ENCODE results near the gene TRIO.
A peak's percentile ranks its signal among the peaks of the same experiment; 100 is the strongest.

TRIO gene

DNA sequence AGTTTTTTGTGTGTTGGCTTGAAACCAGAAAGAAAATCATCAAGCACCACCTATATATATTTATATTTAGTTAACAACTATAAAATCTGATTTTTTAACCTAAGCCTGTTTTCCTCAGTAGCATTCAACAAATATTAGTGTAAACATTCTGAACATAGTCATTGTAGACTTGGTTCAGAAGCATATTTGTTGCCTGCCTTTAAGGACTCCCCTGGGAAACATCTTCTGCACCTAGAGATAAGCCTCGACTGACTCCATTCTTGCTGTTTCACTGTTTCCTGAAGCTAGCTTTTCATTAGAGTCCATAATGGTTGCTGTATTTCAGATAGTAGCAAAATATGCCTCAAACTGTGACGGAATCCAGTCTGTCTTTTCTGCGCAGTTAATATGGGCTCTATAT, 123.5 kb downstream of the TRIO start:
- H3K36me3 ChIP-seq (ENCODE audit: control insufficient read depth in 2 of 2, insufficient read depth in 1 of 2, low read length in 2 of 2) = peaks cover 0 to 4% of the 10 kb centered on the region in 2 experiments; a peak in 1 of 3 replicates
- H3K9me3 ChIP-seq (ENCODE audit: control insufficient read depth, insufficient read depth, low read depth, low read length) = no peaks in the 10 kb centered on the region
- POLR2A ChIA-PET = no interaction called here
- H3K27ac ChIP-seq (ENCODE audit: extremely low read depth, low read depth, low read length) = no peak overlapping the region
- peaks cover 73% of the 10 kb centered on the region for H3K4me1 ChIP-seq (ENCODE audit: control insufficient read depth, insufficient read depth, low read length)
- no peak overlapping the region for H3K4me3 ChIP-seq (ENCODE audit: low read depth, low read length)
- TF ChIP-seq REPIN1 (tag by site-specific recombination; IDR thresholded peaks at IDR 0.05; ENCODE audit: low read depth) (no peak), ZBTB11 (tag by site-specific recombination; conservative IDR thresholded peaks at IDR 0.05; ENCODE audit: low read depth) (0 out of 2 replicates have a peak, but pooled peaks have one; percentile 24), OSR2 (tag by site-specific recombination; IDR thresholded peaks at IDR 0.05) (peak; percentile 80), BCL11A (tag by site-specific recombination; IDR thresholded peaks at IDR 0.05; ENCODE audit: low read depth) (peak; percentile 42; the same call in 1 of the 2 replicates), IKZF3 (tag by site-specific recombination; IDR thresholded peaks at IDR 0.05) (0 out of 2 replicates have a peak, but pooled peaks have one; percentile 29), ZNF354C (tag by site-specific recombination; IDR thresholded peaks at IDR 0.05; ENCODE audit: borderline replicate concordance, low read depth) (no peak), ZSCAN30 (tag by site-specific recombination; IDR thresholded peaks at IDR 0.05) (0 out of 2 replicates have a peak, but pooled peaks have one; percentile 28)
- TF ChIP-seq, protein P1, sequence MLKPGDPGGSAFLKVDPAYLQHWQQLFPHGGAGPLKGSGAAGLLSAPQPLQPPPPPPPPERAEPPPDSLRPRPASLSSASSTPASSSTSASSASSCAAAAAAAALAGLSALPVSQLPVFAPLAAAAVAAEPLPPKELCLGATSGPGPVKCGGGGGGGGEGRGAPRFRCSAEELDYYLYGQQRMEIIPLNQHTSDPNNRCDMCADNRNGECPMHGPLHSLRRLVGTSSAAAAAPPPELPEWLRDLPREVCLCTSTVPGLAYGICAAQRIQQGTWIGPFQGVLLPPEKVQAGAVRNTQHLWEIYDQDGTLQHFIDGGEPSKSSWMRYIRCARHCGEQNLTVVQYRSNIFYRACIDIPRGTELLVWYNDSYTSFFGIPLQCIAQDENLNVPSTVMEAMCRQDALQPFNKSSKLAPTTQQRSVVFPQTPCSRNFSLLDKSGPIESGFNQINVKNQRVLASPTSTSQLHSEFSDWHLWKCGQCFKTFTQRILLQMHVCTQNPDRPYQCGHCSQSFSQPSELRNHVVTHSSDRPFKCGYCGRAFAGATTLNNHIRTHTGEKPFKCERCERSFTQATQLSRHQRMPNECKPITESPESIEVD (tag by site-specific recombination; IDR thresholded peaks at IDR 0.05) = peak; percentile 71
- CTCF ChIA-PET = interaction anchor here (0.7 to 1.3 kb wide), 3 partner anchors 107 to 280 kb away, joined by 3 to 4 read pairs (median 3); no protein-coding TSS in a partner anchor

DNA sequence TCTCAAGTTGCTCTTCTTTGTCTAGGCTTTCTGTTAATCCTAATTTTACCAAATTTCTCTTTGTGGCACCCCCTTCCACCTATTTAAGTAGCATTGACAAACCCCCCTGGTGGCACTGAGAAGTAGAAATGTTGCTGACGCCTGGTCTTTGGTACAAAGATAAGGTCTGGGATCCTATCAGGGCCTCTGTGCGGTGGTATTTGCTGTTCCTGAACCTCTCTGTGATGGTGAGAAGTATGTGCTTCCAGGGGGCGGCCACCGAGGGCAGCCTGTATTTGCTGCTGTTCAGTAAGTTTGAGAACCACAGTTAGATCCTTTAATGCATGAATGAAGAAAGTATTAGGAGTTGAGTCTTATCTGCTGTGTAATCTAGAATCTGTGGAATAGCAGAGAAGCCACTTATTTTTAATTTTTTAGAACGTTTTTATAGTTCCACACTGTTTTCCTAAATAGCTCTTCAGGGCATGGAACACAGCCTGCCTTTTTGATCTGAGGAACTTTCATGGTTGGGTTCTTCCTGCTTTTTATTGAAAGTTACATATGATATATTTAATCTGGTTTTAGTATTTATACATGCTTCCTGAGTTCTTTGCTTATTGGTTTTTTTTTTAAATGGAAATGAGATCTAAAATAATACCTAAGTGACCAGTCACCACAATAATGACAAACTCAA, 124.2 kb downstream of the TRIO start:
- Histone ChIP-seq H3K27ac (ENCODE audit: extremely low read depth, low read depth, low read length) (no peak overlapping the region), H3K36me3 (ENCODE audit: control insufficient read depth in 2 of 2, insufficient read depth in 1 of 2, low read length in 2 of 2) (peaks cover 0 to 4% of the 10 kb centered on the region in 2 experiments; a peak in 1 of 3 replicates), H3K4me1 (ENCODE audit: control insufficient read depth, insufficient read depth, low read length) (peaks cover 67% of the 10 kb centered on the region), H3K4me3 (ENCODE audit: low read depth, low read length) (no peak overlapping the region), H3K9me3 (ENCODE audit: control insufficient read depth, insufficient read depth, low read depth, low read length) (no peaks in the 10 kb centered on the region)
- ChIA-PET CTCF (interaction anchor here (0.7 to 1.5 kb wide), 7 partner anchors 108 to 381 kb away, joined by 3 to 4 read pairs (median 3); partner anchors contain the start of gene TRIO), POLR2A (no interaction called here)
- TF ChIP-seq, protein P1 (tag by site-specific recombination; IDR thresholded peaks at IDR 0.05) = peak; percentile 82
- peak; percentile 87 for TF ChIP-seq OSR2 (tag by site-specific recombination; IDR thresholded peaks at IDR 0.05)
- peak; percentile 39; the same call in 1 of the 2 replicates for TF ChIP-seq FEZF1 (tag by site-specific recombination; IDR thresholded peaks at IDR 0.05)
- TF ChIP-seq GLIS2 (tag by site-specific recombination; IDR thresholded peaks at IDR 0.05) = peak; percentile 34; the same call in 1 of the 2 replicates
- 0 out of 2 replicates have a peak, but pooled peaks have one; percentile 40 for TF ChIP-seq ZNF561 (tag by site-specific recombination; IDR thresholded peaks at IDR 0.05; ENCODE audit: borderline replicate concordance)
- 0 out of 2 replicates have a peak, but pooled peaks have one; percentile 13 for TF ChIP-seq PRDM10 (tag by site-specific recombination; IDR thresholded peaks at IDR 0.05)
- TF ChIP-seq ZBTB17 (tag by site-specific recombination; IDR thresholded peaks at IDR 0.05) = 0 out of 2 replicates have a peak, but pooled peaks have one; percentile 14
- TF ChIP-seq ZNF341 (tag by site-specific recombination; IDR thresholded peaks at IDR 0.05; ENCODE audit: low read depth) = peak; percentile 54
- peak; percentile 72 for TF ChIP-seq GLIS1 (tag by site-specific recombination; IDR thresholded peaks at IDR 0.05)
- TF ChIP-seq ZNF626 (tag by site-specific recombination; IDR thresholded peaks at IDR 0.05) = no peak
- no peak for TF ChIP-seq ZNF311 (tag by site-specific recombination; IDR thresholded peaks at IDR 0.05; ENCODE audit: borderline replicate concordance)
- no peak for TF ChIP-seq HOXC10 (CRISPR knock-in tag; IDR thresholded peaks at IDR 0.05)
- peak; percentile 80 for TF ChIP-seq ZNF600 (tag by site-specific recombination; IDR thresholded peaks at IDR 0.05)
